Common myeloid progenitor, CD34-positive (primary cell): ENCODE data around the gene FNDC1.
A peak's percentile ranks its signal among the peaks of the same experiment; 100 is the strongest.

ENCODE experiments used
- CTCF ChIA-PET: fragments of 350-600 bp; sonication (Branson Sonifier 250); formaldehyde crosslinking; loops from one replicate; lab custom pipeline; 2021; ENCODE audit warnings: antibody characterized with exemption; lab: Charles Lee
- POLR2A ChIA-PET: fragments of 350-600 bp; sonication (Branson Sonifier 250); formaldehyde crosslinking; loops from one replicate; lab custom pipeline; 2021; ENCODE audit warnings: antibody characterized with exemption; lab: Charles Lee
- DNase-seq, 3 donors: peaks; one replicate each; pipeline versions ENCODE4 v3.0.0 to v3.0.0-alpha.2; 2013
- H3K27ac ChIP-seq, 2 experiments: 1 replicate in 1 of 2; 2 replicates in 1 of 2; pipeline ENCODE4 v1.7.0; 2013; ENCODE audit warnings: inconsistent platforms in 2 of 2, low read length in 2 of 2, mild to moderate bottlenecking in 2 of 2, low read depth in 1 of 2, moderate library complexity in 1 of 2; ENCODE audit not compliant: severe bottlenecking in 2 of 2, insufficient read depth in 1 of 2, poor library complexity in 1 of 2
- H3K27me3 ChIP-seq, 5 experiments: replicated peaks in 2 of 5; 1 replicate in 3 of 5; 2 replicates in 2 of 5; pipeline versions ENCODE4 v1.6.1 to v1.7.0; 2013; ENCODE audit warnings: low read length in 4 of 5, mild to moderate bottlenecking in 2 of 5, moderate library complexity in 2 of 5, inconsistent platforms in 1 of 5; ENCODE audit not compliant: insufficient read depth in 5 of 5, control insufficient read depth in 4 of 5
- H3K36me3 ChIP-seq, 4 experiments: 1 replicate in 2 of 4; 2 replicates in 2 of 4; pipeline versions ENCODE4 v1.6.1 to v1.7.0; 2013; ENCODE audit warnings: low read length in 3 of 4, control low read depth in 1 of 4, mild to moderate bottlenecking in 1 of 4; ENCODE audit not compliant: control insufficient read depth in 4 of 4, insufficient read depth in 4 of 4
- H3K4me1 ChIP-seq, 4 experiments: 1 replicate in 3 of 4; 2 replicates in 1 of 4; pipeline versions ENCODE4 v1.6.1 to v1.7.1; 2013; ENCODE audit warnings: low read length in 3 of 4, mild to moderate bottlenecking in 3 of 4, control low read depth in 1 of 4, inconsistent platforms in 1 of 4, moderate library complexity in 1 of 4; ENCODE audit not compliant: control insufficient read depth in 4 of 4, insufficient read depth in 4 of 4; ENCODE audit errors: control extremely low read depth in 1 of 4
- H3K4me3 ChIP-seq, 7 experiments: 1 replicate in 4 of 7; 2 replicates in 3 of 7; pipeline versions ENCODE4 v1.5.1 to v1.7.0; 2013; ENCODE audit warnings: mild to moderate bottlenecking in 7 of 7, low read length in 6 of 7, moderate library complexity in 6 of 7, inconsistent platforms in 2 of 7, low read depth in 2 of 7, control low read depth in 1 of 7; ENCODE audit not compliant: insufficient read depth in 4 of 7, control insufficient read depth in 1 of 7; ENCODE audit errors: extremely low read depth in 1 of 7
- H3K9me3 ChIP-seq, 5 experiments: 1 replicate in 4 of 5; 2 replicates in 1 of 5; pipeline versions ENCODE4 v1.6.1 to v1.7.1; 2013; ENCODE audit warnings: low read length in 4 of 5, mild to moderate bottlenecking in 2 of 5, inconsistent platforms in 1 of 5, low read depth in 1 of 5, moderate library complexity in 1 of 5; ENCODE audit not compliant: control insufficient read depth in 4 of 5, insufficient read depth in 2 of 5; ENCODE audit errors: control extremely low read depth in 1 of 5
- WGBS: methylation state at CpG from one replicate; pipeline ENCODE4 v1.1.5; 2013; ENCODE audit not compliant: insufficient coverage; 5-methylcytosine and 5-hydroxymethylcytosine counted together

Gene FNDC1

DNA sequence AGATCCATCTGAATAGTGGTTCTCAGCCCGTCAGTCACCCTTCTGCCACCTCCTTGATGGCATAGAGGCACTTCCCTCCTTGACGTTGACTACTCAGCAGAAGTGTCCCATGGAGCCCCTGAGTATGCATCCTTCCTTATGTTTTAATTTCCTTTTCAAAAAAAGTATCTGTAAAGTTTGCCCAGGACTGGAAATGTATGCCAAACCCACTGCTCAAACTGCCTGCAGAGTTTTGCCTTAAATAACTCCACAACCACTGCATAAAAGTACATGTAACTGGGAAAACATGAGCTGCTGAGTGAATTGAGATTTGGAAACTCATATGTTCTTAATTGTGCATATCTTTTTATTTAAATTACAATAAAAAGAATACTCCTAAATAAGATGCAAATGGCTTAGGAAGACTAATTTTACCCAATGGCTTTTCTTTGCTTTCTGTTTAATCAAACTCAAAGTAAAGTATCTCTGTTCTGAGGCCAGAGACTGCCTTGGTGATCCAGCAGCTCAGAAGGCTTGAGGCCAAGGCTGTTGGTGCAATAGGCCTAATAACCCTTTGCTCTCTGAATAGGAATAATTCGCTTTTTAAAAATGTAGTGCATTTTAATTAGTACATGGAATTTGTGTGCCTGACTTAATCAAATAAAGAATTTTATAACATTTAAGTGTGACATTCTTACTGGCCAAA lies 90.4 kb downstream of the FNDC1 start:
- Histone ChIP-seq H3K27ac (no peak overlapping the region), H3K27me3 (peaks cover 2 to 5% (median 3%) of the 10 kb centered on the region in 5 experiments), H3K4me3 (no peak overlapping the region), H3K9me3 (no peaks in the 10 kb centered on the region), H3K36me3 (no peaks in the 10 kb centered on the region), H3K4me1 (no peaks in the 10 kb centered on the region)
- CTCF ChIA-PET = interaction anchor here (1.2 to 3.0 kb wide), 2 partner anchors 10 to 20 kb away, joined by 3 to 8 read pairs; no protein-coding TSS in a partner anchor
- no peak for DNase-seq
- WGBS = 66% methylated on average over 2 of the region's 3 CpGs
- POLR2A ChIA-PET = no interaction called here

GRCh38 chr6:159260208-159260607 lies 91.0 kb downstream of the FNDC1 start:
- peaks cover 2 to 5% (median 3%) of the 10 kb centered on the region in 5 experiments for H3K27me3 ChIP-seq
- no peak overlapping the region for H3K27ac ChIP-seq
- CTCF ChIA-PET = interaction anchor here (1.2 to 3.0 kb wide), 2 partner anchors 11 to 21 kb away, joined by 3 to 8 read pairs; no protein-coding TSS in a partner anchor
- H3K36me3 ChIP-seq = no peaks in the 10 kb centered on the region
- POLR2A ChIA-PET = no interaction called here
- H3K9me3 ChIP-seq = no peaks in the 10 kb centered on the region
- DNase-seq = no peak
- 95% methylated on average over 4 of the region's 4 CpGs for WGBS
- H3K4me1 ChIP-seq = no peaks in the 10 kb centered on the region
- H3K4me3 ChIP-seq = no peak overlapping the region

GRCh38 chr6:159261995-159262394 lies 92.8 kb downstream of the FNDC1 start:
- no peak overlapping the region for H3K27ac ChIP-seq
- H3K9me3 ChIP-seq = no peaks in the 10 kb centered on the region
- peaks cover 2 to 5% (median 3%) of the 10 kb centered on the region in 5 experiments for H3K27me3 ChIP-seq
- no peaks in the 10 kb centered on the region for H3K4me1 ChIP-seq
- CTCF ChIA-PET = no interaction called here
- no peaks in the 10 kb centered on the region for H3K36me3 ChIP-seq
- H3K4me3 ChIP-seq = no peak overlapping the region
- no peak for DNase-seq
- POLR2A ChIA-PET = no interaction called here

DNA sequence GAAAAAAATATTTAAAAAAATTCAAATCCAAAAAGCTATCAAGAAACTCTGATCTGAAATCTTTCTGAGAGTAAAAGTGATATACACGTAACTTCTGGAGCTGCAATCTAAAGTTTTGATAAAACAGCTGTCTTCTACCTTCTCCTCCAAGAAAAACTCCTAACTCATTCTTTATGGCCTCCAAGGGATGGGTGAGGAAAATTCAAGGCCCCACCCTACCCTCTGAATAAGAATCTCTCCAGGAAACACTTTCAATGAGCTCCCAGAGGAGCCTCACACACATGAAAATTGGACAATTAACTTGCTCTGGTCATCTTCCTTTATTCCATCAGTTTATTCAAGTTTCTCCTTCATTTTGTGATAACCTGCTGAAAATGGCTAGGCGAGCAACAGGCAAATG lies 93.4 kb downstream of the FNDC1 start:
- WGBS = 100% methylated on average over 1 of the region's 2 CpGs
- H3K36me3 ChIP-seq = no peaks in the 10 kb centered on the region
- no peak overlapping the region for H3K4me3 ChIP-seq
- CTCF ChIA-PET = no interaction called here
- no peaks in the 10 kb centered on the region for H3K4me1 ChIP-seq
- POLR2A ChIA-PET = no interaction called here
- no peak for DNase-seq
- peaks cover 2 to 5% (median 3%) of the 10 kb centered on the region in 5 experiments for H3K27me3 ChIP-seq
- H3K27ac ChIP-seq = no peak overlapping the region
- H3K9me3 ChIP-seq = no peaks in the 10 kb centered on the region

DNA sequence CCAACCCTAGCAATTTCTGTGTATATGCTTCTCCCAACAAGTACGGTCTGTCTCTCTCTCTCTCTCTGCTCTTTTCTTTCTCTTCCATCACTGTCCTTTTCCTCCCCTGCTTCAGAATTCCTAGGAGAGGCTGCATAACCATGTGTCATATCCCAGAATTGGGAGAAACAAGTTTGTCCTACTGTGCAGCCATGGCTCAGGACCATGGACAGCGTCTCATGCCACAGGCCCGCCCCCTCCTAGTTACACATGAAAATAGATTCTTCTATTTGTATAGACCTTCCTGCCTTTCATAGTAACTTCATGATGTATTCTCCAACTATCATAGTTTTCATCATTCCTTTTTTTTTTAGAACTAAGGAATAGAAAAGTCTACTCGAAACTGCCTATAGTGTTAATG lies 98.0 kb downstream of the FNDC1 start:
- Histone ChIP-seq H3K4me3 (no peak overlapping the region), H3K27me3 (peaks cover 0 to 4% (median 0%) of the 10 kb centered on the region in 5 experiments), H3K27ac (no peak overlapping the region), H3K4me1 (no peaks in the 10 kb centered on the region), H3K36me3 (no peaks in the 10 kb centered on the region), H3K9me3 (peaks cover 0 to 1% (median 0%) of the 10 kb centered on the region in 5 experiments)
- ChIA-PET CTCF (interaction anchor here (1.4 kb wide), 1 partner anchor 15 kb away, joined by 4 read pairs; no protein-coding TSS in a partner anchor), POLR2A (no interaction called here)
- DNase-seq = peak in 2 of 3 donors; percentile 4
- whole genome bisulfite sequencing = 100% methylated on average over 1 of the region's 4 CpGs

DNA sequence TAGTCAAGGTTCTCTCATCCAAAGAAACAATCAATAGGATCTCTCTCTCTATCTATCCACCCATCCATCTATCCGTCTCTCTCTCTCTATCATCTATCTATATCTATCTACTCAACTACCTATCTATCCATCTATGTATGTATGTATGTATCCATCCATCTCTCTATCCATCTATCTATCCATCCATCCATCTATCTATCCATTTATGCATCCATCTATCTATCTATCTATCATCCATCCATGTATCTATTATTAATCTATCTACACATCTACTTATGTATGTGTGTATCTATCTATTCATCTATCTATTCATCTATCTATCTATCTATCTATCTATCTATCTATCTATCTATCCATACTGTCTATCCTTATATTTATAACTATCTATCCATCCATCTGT lies 99.3 kb downstream of the FNDC1 start:
- CTCF ChIA-PET = no interaction called here
- peaks cover 0 to 3% (median 0%) of the 10 kb centered on the region in 5 experiments for H3K27me3 ChIP-seq
- POLR2A ChIA-PET = no interaction called here

DNA sequence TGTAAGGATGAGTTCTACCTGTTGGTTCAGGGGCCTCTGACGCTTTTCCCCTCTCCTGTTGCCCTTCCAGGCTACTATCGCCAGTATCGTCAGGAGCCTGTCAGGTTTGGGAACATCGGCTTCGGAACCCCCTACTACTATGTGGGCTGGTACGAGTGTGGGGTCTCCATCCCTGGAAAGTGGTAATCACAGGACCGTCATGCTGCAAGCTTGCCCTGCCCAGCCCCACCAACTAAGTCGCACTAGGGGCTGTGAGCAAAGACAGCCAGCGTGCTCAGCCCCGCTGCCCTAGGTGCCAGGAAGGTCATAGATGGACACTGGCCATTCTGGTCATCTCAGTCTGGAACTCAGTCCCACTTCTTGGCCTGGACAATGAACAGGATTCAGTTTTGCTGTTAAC lies 102.1 kb downstream of the FNDC1 start:
- CTCF ChIA-PET = interaction anchor here (1.4 kb wide), 1 partner anchor 11 kb away, joined by 5 read pairs; no protein-coding TSS in a partner anchor
- no peak for DNase-seq
- peaks cover 0 to 1% (median 0%) of the 10 kb centered on the region in 5 experiments for H3K9me3 ChIP-seq
- no peak overlapping the region for H3K27ac ChIP-seq
- H3K4me1 ChIP-seq = no peaks in the 10 kb centered on the region
- no peaks in the 10 kb centered on the region for H3K27me3 ChIP-seq
- POLR2A ChIA-PET = no interaction called here
- H3K4me3 ChIP-seq = no peak overlapping the region
- 81% methylated on average over 8 of the region's 10 CpGs for WGBS
- H3K36me3 ChIP-seq = no peaks in the 10 kb centered on the region

More for the DNA sequence above, 99.3 kb downstream of the FNDC1 start:
- peaks cover 0 to 1% (median 0%) of the 10 kb centered on the region in 5 experiments for H3K9me3 ChIP-seq
- H3K4me3 ChIP-seq = no peak overlapping the region
- no peak overlapping the region for H3K27ac ChIP-seq
- no peaks in the 10 kb centered on the region for H3K4me1 ChIP-seq
- 80% methylated on average over 1 of the region's 1 CpG for WGBS
- DNase-seq = no peak
- H3K36me3 ChIP-seq = no peaks in the 10 kb centered on the region
